Neural cell (in vitro differentiated cells): ENCODE data around the gene IL17RC. TPM values are rescaled to one million over a fixed set of nuclear protein-coding genes. Genes with fewer than 3 reads are reported as not detected.

Experiments
- H2AFZ ChIP-seq: fragments of 200-600, 300-800 bp; sonication (generic), shearing (Covaris generic); 2 replicates; pipeline ENCODE4 v1.6.0; 2014; ENCODE audit warnings: low read depth, mild to moderate bottlenecking, antibody characterized with exemption, low read length, moderate library complexity
- H3F3A ChIP-seq: fragments of 200-600 bp; shearing (Covaris generic); 2 replicates; pipeline ENCODE4 v1.6.1; 2016; ENCODE audit warnings: mild to moderate bottlenecking, moderate library complexity, mixed read lengths, antibody characterized with exemption, low read length; ENCODE audit not compliant: insufficient read depth, poor library complexity, severe bottlenecking
- H3K27ac ChIP-seq: fragments of 200-600, 300-800 bp; sonication (generic), shearing (Covaris generic); 2 replicates; pipeline ENCODE4 v1.5.1; 2014; ENCODE audit warnings: mild to moderate bottlenecking, low read length, moderate library complexity
- H3K27me3 ChIP-seq: fragments of 300-800, 200-600 bp; sonication (generic), shearing (Covaris generic); 2 replicates; pipeline ENCODE4 v1.6.0; 2014; ENCODE audit warnings: mild to moderate bottlenecking, low read depth, low read length, moderate library complexity; ENCODE audit not compliant: insufficient read depth
- H3K36me3 ChIP-seq: fragments of 300-800, 200-600 bp; sonication (generic), shearing (Covaris generic); 2 replicates; pipeline ENCODE4 v1.5.1; 2014; ENCODE audit warnings: mild to moderate bottlenecking, antibody characterized with exemption, low read length, moderate library complexity; ENCODE audit not compliant: insufficient read depth
- H3K4me2 ChIP-seq: fragments of 300-800, 200-600 bp; sonication (generic), shearing (Covaris generic); 2 replicates; pipeline ENCODE4 v1.6.0; 2014; ENCODE audit warnings: mild to moderate bottlenecking, low read length
- H3K4me3 ChIP-seq: fragments of 300-800, 200-600 bp; sonication (generic), shearing (Covaris generic); 2 replicates; pipeline ENCODE4 v1.5.1; 2014; ENCODE audit warnings: mild to moderate bottlenecking, low read length, moderate library complexity
- H3K79me2 ChIP-seq: fragments of 200-600 bp; shearing (Covaris generic); replicated peaks from 2 replicates; pipeline ENCODE4 v1.6.0; 2014; ENCODE audit warnings: mild to moderate bottlenecking, low read length, moderate library complexity; ENCODE audit not compliant: insufficient read depth
- H3K9ac ChIP-seq: fragments of 300-800, 200-600 bp; sonication (generic), shearing (Covaris generic); 2 replicates; pipeline ENCODE4 v1.6.1; 2016; ENCODE audit warnings: mild to moderate bottlenecking, low read length, mixed read lengths
- H3K9me2 ChIP-seq: fragments of 200-600 bp; shearing (Covaris generic); 2 replicates; pipeline ENCODE4 v1.6.1; 2016; ENCODE audit warnings: mild to moderate bottlenecking, low read length, mixed read lengths; ENCODE audit not compliant: insufficient read depth
- H3K9me3 ChIP-seq: fragments of 200-600, 300-800 bp; sonication (generic), shearing (Covaris generic); 2 replicates; pipeline ENCODE4 v1.6.1; 2016; ENCODE audit warnings: mild to moderate bottlenecking, mixed run types, low read length, moderate library complexity, mixed read lengths
- H4K20me1 ChIP-seq: fragments of 200-600 bp; shearing (Covaris generic); 2 replicates; pipeline ENCODE4 v1.6.1; 2016; ENCODE audit warnings: mild to moderate bottlenecking, mixed run types; ENCODE audit not compliant: insufficient read depth
- EP300 ChIP-seq: fragments of 450-650 bp; conservative IDR thresholded peaks from 2 replicates; pipeline ENCODE4 v1.6.1; 2014; ENCODE audit warnings: antibody characterized with exemption, mild to moderate bottlenecking, moderate library complexity; ENCODE audit not compliant: poor library complexity, severe bottlenecking
- EZH2 ChIP-seq: fragments of 200-600, 300-800 bp; shearing (Covaris generic), sonication (generic); IDR thresholded peaks from 2 replicates; pipeline ENCODE4 v1.6.1; 2014; ENCODE audit warnings: antibody characterized with exemption, low read length, borderline replicate concordance, mild to moderate bottlenecking; ENCODE audit not compliant: insufficient read depth, poor library complexity, severe bottlenecking
- MXI1 ChIP-seq: fragments of 450-650 bp; conservative IDR thresholded peaks from 2 replicates; pipeline ENCODE4 v1.6.1; 2014; ENCODE audit warnings: antibody characterized with exemption, mild to moderate bottlenecking; ENCODE audit not compliant: poor library complexity, severe bottlenecking
- POLR2AphosphoS5 ChIP-seq: IDR thresholded peaks from 2 replicates; pipeline ENCODE4 v1.6.1; 2012
- RAD21 ChIP-seq: fragments of 450-650 bp; conservative IDR thresholded peaks from 2 replicates; pipeline ENCODE4 v1.6.1; 2014; ENCODE audit warnings: antibody characterized with exemption, mild to moderate bottlenecking, moderate library complexity
- SMC3 ChIP-seq: fragments of 450-650 bp; conservative IDR thresholded peaks from 2 replicates; pipeline ENCODE4 v1.6.1; 2014; ENCODE audit warnings: antibody characterized with exemption, mild to moderate bottlenecking, moderate library complexity; ENCODE audit not compliant: poor library complexity
- TAF1 ChIP-seq: IDR thresholded peaks from 2 replicates; pipeline ENCODE4 v1.6.1; 2012; ENCODE audit warnings: low read depth
- polyA plus RNA-seq: library from polyadenylated mRNA; depleted of rRNA; stranded (reverse); fragments of >200 nt; gene quantifications from 2 replicates; pipeline ENCODE4 v1.2.3, GENCODE V29; 2014
- TF ChIP-seq, protein P1 (sequence below): fragments of 450-650 bp; IDR thresholded peaks from 2 replicates; pipeline ENCODE4 v1.5.1; 2014; ENCODE audit warnings: antibody characterized with exemption, mild to moderate bottlenecking, moderate library complexity; ENCODE audit not compliant: poor library complexity, severe bottlenecking
- TF ChIP-seq, protein P2 (sequence below): IDR thresholded peaks from 2 replicates; pipeline ENCODE4 v1.6.1; 2012; ENCODE audit warnings: borderline replicate concordance

IL17RC gene
- polyA plus RNA-seq, 1 donor from 2014 or later, result not detected

DNA sequence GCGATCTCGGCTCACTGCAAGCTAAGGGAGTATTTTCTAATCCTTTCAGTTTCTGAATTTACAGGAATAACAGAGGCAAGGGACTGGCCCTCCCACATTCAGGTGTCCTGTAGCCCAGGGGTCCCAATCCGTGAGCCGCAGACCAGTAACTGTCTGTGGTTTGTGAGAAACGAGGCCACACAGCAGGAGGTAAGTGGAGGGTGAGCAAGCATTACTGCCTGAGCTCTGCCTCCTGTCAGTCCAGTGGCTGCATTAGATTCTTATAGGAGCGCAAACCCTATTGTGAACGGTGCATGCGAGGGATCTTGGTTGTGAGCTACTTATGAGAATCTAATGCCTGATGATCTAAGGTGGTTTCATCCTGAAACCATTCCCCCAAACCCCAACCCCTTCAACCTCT lies 5.0 kb upstream of the IL17RC start:
- Histone ChIP-seq H3K36me3 (no peaks in the 10 kb centered on the region), H3K4me3 (no peak overlapping the region), H3K79me2 (no peaks in the 10 kb centered on the region), H3F3A (no peaks in the 10 kb centered on the region), H2AFZ (no peak overlapping the region), H3K9me3 (no peaks in the 10 kb centered on the region), H3K27ac (no peak overlapping the region), H4K20me1 (no peaks in the 10 kb centered on the region), H3K4me2 (no peak overlapping the region), H3K27me3 (peaks cover 16% of the 10 kb centered on the region), H3K9me2 (no peaks in the 10 kb centered on the region), H3K9ac (no peak overlapping the region)
- TF ChIP-seq MXI1 (no peak), POLR2AphosphoS5 (no peak), SMC3 (no peak)

DNA sequence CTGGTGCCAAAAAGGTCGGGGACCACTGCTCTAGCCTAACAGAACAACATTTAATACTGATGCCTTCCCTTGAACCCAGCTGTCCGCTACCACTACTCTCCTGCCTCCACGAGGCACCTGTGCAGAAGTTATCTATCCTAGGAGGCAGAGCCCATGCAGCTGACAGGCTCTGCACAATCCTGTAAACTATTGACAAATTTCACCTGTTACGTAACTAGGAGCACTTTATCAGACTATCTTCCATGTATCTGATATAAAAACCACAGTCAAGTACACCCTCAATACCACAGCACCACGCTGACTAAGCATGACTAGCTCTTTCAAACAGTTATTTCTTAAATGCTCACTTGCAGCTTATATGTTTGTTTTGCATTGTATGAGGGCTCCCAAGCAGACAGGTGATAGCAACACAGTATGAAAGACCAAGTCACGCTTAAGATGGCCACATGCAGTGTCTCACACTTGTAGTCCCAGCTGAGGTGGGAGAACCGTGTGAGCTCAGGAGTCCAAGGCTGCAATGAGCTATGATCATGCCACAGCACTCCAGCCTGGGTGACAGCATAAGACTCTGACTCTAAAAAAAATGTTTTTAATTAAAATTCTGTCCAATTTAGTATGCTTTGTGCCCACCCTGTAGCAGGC lies 4.5 kb upstream of the IL17RC start:
- no peaks in the 10 kb centered on the region for H3K9me2 ChIP-seq
- H3K36me3 ChIP-seq, result no peaks in the 10 kb centered on the region
- no peak overlapping the region for H3K4me2 ChIP-seq
- no peaks in the 10 kb centered on the region for H3K9me3 ChIP-seq
- H4K20me1 ChIP-seq, result no peaks in the 10 kb centered on the region
- no peak overlapping the region for H3K27ac ChIP-seq
- no peak overlapping the region for H2AFZ ChIP-seq
- H3K4me3 ChIP-seq, result no peak overlapping the region
- no peaks in the 10 kb centered on the region for H3F3A ChIP-seq
- TF ChIP-seq EZH2 (no peak), EP300 (no peak), SMC3 (no peak), TAF1 (no peak), RAD21 (no peak), POLR2AphosphoS5 (no peak), MXI1 (no peak)
- TF ChIP-seq, protein P1, sequence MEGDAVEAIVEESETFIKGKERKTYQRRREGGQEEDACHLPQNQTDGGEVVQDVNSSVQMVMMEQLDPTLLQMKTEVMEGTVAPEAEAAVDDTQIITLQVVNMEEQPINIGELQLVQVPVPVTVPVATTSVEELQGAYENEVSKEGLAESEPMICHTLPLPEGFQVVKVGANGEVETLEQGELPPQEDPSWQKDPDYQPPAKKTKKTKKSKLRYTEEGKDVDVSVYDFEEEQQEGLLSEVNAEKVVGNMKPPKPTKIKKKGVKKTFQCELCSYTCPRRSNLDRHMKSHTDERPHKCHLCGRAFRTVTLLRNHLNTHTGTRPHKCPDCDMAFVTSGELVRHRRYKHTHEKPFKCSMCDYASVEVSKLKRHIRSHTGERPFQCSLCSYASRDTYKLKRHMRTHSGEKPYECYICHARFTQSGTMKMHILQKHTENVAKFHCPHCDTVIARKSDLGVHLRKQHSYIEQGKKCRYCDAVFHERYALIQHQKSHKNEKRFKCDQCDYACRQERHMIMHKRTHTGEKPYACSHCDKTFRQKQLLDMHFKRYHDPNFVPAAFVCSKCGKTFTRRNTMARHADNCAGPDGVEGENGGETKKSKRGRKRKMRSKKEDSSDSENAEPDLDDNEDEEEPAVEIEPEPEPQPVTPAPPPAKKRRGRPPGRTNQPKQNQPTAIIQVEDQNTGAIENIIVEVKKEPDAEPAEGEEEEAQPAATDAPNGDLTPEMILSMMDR, result no peak
- TF ChIP-seq, protein P2, sequence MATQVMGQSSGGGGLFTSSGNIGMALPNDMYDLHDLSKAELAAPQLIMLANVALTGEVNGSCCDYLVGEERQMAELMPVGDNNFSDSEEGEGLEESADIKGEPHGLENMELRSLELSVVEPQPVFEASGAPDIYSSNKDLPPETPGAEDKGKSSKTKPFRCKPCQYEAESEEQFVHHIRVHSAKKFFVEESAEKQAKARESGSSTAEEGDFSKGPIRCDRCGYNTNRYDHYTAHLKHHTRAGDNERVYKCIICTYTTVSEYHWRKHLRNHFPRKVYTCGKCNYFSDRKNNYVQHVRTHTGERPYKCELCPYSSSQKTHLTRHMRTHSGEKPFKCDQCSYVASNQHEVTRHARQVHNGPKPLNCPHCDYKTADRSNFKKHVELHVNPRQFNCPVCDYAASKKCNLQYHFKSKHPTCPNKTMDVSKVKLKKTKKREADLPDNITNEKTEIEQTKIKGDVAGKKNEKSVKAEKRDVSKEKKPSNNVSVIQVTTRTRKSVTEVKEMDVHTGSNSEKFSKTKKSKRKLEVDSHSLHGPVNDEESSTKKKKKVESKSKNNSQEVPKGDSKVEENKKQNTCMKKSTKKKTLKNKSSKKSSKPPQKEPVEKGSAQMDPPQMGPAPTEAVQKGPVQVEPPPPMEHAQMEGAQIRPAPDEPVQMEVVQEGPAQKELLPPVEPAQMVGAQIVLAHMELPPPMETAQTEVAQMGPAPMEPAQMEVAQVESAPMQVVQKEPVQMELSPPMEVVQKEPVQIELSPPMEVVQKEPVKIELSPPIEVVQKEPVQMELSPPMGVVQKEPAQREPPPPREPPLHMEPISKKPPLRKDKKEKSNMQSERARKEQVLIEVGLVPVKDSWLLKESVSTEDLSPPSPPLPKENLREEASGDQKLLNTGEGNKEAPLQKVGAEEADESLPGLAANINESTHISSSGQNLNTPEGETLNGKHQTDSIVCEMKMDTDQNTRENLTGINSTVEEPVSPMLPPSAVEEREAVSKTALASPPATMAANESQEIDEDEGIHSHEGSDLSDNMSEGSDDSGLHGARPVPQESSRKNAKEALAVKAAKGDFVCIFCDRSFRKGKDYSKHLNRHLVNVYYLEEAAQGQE, result no peak
- no peaks in the 10 kb centered on the region for H3K79me2 ChIP-seq
- H3K27me3 ChIP-seq, result peaks cover 16% of the 10 kb centered on the region
- H3K9ac ChIP-seq, result no peak overlapping the region
